GM20431 (cell line): ENCODE measurements around the gene CCDC6.
"Not testable (repeated sequence)": the region's sequence is repeated elsewhere in the genome, so short reads cannot be mapped to it uniquely, and the experiment has no call there.

Experiments
- in situ Hi-C: fragments of 300-500 bp; cut with MseI, MboI; formaldehyde crosslinking; loops from one replicate; pipeline ENCODE4 v1.15.0; 2020; ENCODE audit warnings: low sequenced_read_pairs; ENCODE audit not compliant: unreplicated experiment

CCDC6 gene

DNA sequence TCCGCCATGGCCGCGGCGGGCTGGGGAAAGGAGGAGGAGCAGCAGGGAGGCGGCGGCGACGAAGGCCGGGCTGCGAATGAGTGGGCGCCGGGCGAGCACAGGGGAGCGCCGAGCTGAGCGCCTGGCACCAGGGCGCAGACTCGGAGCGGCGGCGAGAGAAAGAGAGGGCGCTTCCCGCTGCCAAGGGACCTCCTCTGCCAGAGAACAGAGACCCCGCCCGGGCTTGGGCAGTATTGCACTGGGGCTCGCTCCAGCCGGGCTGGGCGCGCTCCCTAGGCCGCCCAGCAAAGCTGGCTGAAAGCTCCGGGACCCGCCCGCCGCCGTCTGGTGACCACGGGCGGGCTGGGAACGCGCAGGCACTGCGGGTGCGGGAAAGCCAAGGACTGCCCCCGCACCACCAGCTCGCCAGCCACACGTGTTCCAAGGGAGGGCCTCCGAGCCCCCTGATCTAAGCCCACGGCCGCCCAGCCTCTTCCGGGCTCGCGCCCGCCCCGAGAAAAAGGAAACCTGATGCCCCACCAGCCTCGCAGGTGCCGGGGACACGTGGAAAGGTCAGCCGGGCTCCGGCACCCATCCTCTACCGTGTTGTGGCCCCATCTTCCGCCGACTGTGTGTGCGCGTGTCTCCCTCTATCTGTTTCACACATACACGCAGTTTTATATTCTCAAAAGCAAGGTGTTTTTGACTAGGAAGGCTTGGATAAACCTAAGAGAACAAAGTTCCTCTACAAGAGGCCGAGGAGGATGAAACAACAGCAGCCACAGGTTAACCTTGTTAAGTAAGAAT is at the start of gene CCDC6:
CCDC6 (minus strand) TSS at position 140 of the 786 bp plus-strand sequence; CDS start at position 8, 132 bp downstream.
- in situ Hi-C loops: no loop called here

- in situ Hi-C loops: no loop called here
Observed at GRCh38 chr10:59954296-59954695, 47.9 kb upstream of the CCDC6 start.

DNA sequence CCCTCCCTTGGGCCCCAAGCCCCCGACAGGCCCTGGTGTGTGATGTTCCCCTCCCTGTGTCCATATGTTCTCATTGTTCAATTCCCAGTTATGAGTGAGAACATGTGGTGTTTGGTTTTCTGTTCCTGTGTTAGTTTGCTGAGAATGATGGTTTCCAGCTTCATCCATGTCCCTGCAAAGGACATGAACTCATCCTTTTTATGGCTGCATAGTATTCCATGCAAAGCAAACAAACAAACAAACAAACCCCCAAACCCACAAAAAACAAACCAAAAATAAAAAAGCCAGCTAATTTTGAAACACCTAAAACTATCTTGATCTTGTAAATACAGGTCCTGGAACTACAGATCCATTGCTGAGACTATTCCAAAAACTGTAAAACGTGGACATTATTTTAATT is 47.4 kb upstream of the CCDC6 start:
- in situ Hi-C loops: not testable (repeated sequence)

DNA sequence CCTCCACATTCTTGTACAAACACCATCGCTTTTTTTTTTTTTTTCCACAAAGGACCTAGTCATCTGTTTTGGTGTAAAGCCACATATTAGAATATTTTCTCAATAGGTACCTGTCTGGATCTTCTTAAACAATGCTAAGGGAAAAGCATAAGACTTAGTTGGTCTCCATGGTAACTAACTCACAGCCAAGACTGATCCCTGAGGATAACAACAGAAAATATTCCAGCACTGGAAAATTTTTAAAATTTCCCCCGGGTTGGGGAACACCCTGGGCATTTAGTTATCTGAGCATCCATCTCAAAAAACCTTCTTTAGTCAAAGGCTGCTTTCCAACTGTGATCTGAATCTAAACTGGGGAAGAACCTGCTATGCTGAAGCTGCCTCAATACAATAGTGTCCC is 43.7 kb upstream of the CCDC6 start:
- in situ Hi-C loops: no loop called here

DNA sequence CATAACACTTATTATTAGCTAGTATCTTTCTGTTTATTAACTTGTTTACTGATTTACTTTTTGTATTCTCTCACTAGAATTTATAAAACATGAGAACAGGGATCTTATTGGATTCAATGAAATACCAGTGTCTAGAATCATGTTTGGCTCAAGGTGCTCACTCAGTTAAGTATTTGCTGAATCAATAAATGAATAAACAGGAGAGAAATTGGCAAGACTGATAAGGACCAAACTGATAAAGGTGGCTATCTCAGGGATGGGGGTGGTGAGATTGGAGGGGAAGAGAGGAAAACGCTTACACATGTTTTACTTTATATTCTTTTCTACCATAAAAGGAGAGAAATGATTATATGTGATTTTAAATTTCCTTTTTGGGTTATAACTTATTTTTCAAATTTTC is 43.3 kb upstream of the CCDC6 start:
- in situ Hi-C loops: no loop called here

GRCh38 chr10:59945991-59946390 is 39.6 kb upstream of the CCDC6 start:
- in situ Hi-C loops: no loop called here

DNA sequence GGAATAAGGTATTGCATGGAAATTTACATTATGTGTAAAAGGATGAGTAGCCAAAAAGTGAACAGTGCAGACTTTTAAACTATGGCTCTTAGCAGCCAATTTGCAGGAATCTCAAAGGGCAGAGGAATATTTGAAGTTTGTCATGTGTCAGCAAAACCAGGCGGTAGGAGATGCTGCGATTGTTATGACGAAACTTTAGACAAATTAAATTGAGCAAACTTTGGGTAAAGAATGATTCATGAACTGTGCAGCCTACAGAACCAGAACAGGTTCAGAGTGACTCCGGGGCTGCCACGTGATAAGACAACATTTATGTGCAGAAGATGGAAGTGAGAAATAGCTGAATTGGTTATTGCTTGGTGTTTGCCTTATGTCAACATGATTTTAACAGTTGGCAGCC is 39.2 kb upstream of the CCDC6 start:
- in situ Hi-C loops: no loop called here

DNA sequence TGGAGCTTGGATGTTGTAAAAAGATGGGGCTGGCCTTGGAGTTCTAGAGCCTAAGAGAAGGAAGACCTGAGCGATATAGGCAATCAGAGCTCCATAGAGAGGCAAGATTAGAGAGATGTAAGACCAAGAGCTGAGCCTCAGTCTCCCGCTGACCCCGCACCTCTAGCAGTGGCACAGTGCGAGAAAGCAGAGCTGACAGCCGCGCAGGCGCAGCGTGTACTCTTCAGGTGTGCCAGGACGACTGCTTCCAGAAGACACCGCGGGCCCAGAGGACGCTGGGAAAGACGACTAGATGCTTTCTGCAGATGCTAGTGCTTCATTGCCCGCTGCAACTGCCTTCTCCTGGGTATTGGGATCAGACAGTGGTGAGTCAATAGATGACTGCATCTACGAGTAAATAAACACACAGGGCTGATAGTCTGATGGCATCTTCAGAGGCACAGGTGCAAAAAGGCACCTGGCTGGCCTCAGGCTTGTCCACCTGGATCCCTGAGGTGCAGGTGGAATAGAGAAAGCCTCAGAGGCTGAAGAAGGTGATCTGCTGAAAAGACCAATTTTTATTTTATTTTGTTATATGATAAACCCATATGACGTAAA is 38.1 kb upstream of the CCDC6 start:
- in situ Hi-C loops: no loop called here

DNA sequence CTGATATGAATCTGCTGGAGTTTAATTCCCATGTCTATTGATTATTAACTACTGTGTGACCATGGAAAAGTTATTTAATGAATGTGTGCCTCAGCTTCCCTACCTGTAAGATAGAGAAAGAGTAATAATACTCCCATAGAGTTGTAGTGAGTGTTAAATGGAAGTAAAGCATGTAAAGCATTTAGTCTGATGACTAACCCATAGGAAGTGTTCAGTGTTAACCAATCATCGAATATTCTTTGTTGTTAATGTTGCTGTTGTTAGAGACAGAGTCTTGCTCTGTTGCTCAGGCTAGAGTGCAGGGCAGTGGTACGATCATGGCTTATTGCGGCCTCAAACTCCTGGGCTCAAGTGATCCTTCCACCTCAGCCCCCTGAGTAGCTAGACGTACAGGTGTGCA is 36.2 kb upstream of the CCDC6 start:
- in situ Hi-C loops: no loop called here

DNA sequence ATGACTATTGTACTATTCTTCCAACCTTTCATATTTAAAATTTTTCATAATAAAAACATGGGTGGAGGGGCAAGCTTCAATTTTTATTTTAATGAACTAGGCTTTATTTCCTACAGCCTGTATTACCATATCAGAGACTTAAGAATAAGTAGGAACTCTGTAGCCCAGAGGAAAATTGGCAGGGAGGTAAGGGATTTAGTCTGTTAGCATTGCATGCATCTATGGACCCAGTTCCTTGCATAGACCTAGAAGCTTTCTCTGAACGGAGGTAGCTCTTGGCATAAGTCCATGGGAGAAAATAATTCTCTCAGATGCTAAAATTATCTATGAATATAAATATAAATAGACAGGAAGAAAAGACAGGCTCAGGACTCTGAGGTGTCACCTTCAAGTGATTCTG is 31.4 kb upstream of the CCDC6 start:
- in situ Hi-C loops: no loop called here

GRCh38 chr10:59934701-59935100 is 28.3 kb upstream of the CCDC6 start:
- in situ Hi-C loops: no loop called here

DNA sequence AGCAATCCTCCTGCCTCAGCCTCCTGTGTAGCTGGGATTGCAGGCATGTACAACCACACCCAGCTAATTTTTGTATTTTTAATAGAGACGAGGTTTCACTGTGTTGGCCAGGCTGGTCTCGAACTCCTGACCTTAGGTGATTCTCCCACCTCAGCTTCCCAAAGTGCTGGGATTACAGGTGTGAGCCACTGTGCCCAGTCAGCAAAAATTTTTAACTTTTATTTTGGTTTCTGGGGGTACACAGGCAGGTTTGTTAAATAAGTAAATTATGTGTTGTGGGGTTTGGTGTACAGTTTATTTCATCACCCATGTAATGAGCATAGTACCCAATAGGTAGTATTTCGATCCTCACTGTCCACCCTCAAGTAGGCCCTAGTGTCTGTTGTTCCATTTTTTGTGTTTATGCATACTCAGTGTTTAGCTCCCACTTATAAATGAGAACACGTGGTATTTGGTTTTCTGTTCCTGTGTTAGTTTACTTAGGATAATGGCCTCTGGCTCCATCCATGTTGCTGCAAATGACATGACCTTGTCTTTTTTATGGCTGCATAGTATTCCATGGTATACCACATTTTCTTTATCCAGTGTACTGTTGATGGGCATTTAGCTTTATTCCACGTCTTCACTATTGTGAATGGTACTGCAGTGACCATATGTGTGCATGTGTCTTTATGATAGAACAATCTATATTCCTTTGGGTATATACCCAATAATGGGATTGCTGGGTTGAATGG is 24.6 kb upstream of the CCDC6 start:
- in situ Hi-C loops: not testable (repeated sequence)

GRCh38 chr10:59926086-59926485 is 19.7 kb upstream of the CCDC6 start:
- in situ Hi-C loops: no loop called here

DNA sequence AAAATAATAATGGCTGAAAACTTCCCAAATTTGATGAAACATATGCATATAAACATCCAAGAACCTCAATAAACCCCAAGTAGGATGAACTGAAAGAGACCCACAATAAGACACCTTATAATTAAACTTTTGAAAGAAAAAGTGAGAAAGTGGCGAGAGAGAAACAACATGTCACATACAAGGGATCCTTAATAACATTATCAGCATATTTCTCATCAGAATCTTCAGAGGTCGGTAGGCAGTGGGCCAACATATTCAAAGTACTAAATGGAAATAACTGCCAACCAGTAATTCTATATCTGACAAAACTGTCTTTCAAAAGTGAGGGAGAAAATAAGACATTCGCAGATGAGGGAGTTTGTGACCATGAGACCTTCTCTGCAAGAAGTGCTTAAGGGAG is 16.6 kb upstream of the CCDC6 start:
- in situ Hi-C loops: no loop called here

GRCh38 chr10:59917922-59918321 is 11.6 kb upstream of the CCDC6 start:
- in situ Hi-C loops: no loop called here

DNA sequence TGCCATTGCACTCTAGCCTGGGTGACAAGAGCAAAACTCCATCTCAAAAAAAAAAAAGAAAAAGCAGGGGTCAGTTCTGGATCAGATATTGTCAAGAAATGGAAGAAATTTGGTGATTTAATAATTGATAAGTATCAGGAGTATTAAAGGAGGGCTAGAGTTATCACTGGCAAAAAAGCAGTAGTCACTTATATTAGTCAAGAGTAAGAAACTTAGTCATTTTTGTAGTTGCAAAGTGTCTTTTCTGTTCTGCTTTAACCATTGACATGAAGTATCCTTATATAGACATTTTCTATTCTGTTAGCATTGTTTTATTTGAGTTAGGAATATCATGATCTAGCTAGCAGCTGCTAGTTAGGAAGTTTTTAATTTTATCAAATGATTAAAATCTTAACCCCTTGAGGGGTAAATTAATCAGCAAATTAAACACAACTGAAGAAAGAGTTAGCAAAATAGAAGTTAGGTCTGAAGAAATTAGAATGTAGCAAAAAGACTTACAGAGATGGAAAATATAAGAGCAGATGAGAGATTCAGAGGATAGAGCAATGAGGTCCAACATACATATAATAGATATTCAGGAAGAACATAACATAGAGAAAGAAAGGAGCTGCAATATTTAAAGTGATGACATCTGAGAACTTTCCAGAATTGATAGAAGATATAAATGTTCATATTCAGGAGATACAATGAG is 7.3 kb upstream of the CCDC6 start:
- in situ Hi-C loops: no loop called here

- in situ Hi-C loops: no loop called here
Observed at GRCh38 chr10:59910867-59911266, 4.5 kb upstream of the CCDC6 start.

DNA sequence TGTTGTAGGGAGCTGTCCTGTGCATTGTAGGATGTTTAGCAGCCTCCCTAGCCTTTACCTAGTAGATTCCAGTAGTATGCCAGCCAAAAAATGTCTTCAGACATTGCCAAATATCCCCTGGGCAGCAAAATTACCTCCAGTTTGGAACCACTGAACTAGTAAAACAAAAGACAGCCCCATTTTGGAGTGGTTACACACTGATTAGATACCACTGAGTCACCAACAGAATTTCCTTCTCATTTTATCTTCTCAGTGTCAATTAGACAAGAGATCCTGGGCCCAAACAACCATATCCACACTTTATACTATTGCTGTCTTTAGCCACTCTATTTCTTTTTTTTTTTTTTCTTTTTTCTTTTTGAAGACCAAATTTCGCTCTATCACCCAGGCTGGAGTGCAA is 3.5 kb upstream of the CCDC6 start:
- in situ Hi-C loops: no loop called here

- in situ Hi-C loops: no loop called here
Observed at GRCh38 chr10:59908808-59909143, 2.4 kb upstream of the CCDC6 start.

DNA sequence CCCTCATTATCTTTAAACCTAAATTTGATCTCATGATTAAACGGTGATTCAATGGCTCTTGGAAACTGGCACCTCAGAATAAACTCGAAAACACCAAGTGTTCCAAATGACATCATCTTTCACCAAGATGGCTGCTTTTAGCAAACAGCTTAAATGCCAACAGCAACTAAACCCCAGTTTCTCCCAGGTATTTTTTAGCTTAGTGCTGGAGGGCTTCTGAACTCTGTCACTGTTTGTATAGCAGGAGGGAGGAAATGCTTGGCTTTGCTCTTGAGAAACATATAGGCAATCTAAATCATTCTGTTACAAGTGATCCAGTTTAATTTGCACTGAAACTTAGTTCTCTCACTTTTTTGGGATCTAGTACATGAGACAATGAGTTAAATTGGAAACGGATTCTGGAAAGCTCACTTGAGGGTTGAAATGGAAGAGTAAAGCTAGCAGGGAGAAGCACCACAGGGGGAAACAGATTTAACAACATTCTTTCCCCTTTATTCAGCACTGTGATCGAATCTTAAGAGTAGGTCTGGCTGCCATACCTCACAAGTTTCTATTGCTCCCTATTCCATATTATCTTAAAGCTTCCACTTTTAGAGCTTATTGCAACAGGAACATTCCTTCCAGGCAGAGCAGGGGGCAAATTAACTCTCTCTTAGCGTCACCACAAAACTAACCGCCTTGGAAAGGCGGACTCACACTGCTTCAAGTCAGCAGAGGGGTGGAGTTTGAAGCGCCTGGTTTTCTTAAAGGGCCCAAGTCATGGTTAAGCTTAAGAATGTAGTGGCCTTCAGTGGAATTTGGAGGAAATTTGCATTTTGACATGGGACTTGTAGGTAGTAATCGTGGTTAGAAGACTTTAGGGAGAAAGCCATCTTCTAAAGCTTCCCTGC is 1.8 kb upstream of the CCDC6 start:
- in situ Hi-C loops: no loop called here
